Lower leg skin (tissue), 4 donors: ENCODE measurements around the gene TREM1. TPM values are rescaled to one million over a fixed set of nuclear protein-coding genes. Genes with fewer than 3 reads are reported as not detected.

Experiments
- DNase-seq, 2 donors: peaks; one replicate each; pipeline ENCODE4 v3.0.0-alpha.2; 2019; ENCODE audit warnings: low spot score in 2 of 2
- H3K4me3 ChIP-seq: fragments of 200-600 bp; sonication (generic); 2 replicates; pipeline ENCODE4 v1.5.1; 2017; ENCODE audit warnings: mild to moderate bottlenecking, low read depth; ENCODE audit not compliant: poor library complexity, severe bottlenecking
- POLR2A ChIP-seq, 2 donors: fragments of 450-650 bp; IDR thresholded peaks; one replicate each; pipeline ENCODE4 v1.6.1; 2016 to 2017; ENCODE audit warnings: antibody characterized with exemption in 2 of 2, mild to moderate bottlenecking in 1 of 2, moderate library complexity in 1 of 2
- WGBS, 2 donors: methylation state at CpG; one replicate each; pipeline ENCODE4 v1.1.5; 2018; 5-methylcytosine and 5-hydroxymethylcytosine counted together
- intact Hi-C: fragments of 100-400 bp; cut with DNase I; formaldehyde crosslinking; loops from one replicate; pipeline ENCODE4 v1.15.0; 2023; ENCODE audit warnings: low total_unique reads
- total RNA-seq, 4 donors: library from RNA; depleted of rRNA; stranded (reverse); fragments of >200 nt; gene quantifications; one replicate each; pipeline ENCODE4 v1.1.0, GENCODE V29; 2016
- TF ChIP-seq, protein P1 (sequence below), 3 donors: fragments of 450-650 bp; IDR thresholded peaks; one replicate each; pipeline ENCODE4 v1.5.1; 2016; ENCODE audit warnings: antibody characterized with exemption in 3 of 3, mild to moderate bottlenecking in 3 of 3, moderate library complexity in 2 of 3

TREM1 gene
- total RNA-seq, result under 1 TPM in 2 of 4 donors, not detected in 2; 0.49 to 0.83 TPM

DNA sequence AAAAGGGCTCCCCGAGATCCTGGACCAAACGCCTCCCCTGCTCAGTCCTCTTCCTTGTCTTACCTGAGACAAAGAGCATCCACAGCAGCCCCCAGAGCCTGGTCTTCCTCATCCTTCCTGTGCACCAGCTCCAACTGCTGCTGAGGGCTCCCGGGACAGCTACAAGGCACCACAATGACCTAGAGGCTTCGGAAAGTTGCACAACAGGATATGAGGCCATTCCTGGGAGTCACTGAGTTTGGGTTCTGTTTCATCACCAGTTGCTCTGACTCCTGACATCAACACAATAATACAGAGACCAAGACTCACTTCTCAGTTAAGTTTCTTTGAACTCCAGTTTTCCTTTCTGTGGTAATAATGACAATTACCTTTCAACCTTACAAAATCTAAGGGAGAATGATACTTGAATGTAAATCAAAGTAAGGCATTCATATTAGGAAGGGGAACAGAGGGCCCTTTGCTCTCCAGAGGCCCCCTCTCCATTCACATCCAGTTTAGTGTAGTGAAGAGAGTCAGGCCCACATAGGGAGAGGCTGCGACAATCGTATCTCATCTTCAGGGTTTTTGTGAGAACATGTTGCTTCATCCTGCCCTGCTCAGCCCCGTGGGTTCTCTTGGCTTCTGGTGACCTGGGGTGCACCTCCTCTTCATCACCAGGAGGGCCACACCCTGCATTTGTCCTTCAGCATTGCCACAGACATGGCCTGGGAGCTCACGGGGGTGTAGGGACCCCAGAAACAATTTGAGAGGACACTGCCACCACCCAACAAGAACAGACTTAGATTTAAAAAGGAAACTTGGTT, at the start of gene TREM1:
Gene TREM1, minus strand, starts transcription at position 139 of the 803 bp plus-strand sequence. Its CDS starts 27 bp downstream, at position 112.
- WGBS, 2 donors, result 70 to 73% methylated on average over 8 of the region's 8 CpGs
- no peak within 1 kb of the TSS for H3K4me3 ChIP-seq
- DNase-seq, result peak in 1 of 2 donors; percentile 44
- no peak for TF ChIP-seq POLR2A (IDR thresholded peaks at IDR 0.05)
- TF ChIP-seq, protein P1, sequence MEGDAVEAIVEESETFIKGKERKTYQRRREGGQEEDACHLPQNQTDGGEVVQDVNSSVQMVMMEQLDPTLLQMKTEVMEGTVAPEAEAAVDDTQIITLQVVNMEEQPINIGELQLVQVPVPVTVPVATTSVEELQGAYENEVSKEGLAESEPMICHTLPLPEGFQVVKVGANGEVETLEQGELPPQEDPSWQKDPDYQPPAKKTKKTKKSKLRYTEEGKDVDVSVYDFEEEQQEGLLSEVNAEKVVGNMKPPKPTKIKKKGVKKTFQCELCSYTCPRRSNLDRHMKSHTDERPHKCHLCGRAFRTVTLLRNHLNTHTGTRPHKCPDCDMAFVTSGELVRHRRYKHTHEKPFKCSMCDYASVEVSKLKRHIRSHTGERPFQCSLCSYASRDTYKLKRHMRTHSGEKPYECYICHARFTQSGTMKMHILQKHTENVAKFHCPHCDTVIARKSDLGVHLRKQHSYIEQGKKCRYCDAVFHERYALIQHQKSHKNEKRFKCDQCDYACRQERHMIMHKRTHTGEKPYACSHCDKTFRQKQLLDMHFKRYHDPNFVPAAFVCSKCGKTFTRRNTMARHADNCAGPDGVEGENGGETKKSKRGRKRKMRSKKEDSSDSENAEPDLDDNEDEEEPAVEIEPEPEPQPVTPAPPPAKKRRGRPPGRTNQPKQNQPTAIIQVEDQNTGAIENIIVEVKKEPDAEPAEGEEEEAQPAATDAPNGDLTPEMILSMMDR (IDR thresholded peaks at IDR 0.05), result no peak
- intact Hi-C loops, result no loop called here

DNA sequence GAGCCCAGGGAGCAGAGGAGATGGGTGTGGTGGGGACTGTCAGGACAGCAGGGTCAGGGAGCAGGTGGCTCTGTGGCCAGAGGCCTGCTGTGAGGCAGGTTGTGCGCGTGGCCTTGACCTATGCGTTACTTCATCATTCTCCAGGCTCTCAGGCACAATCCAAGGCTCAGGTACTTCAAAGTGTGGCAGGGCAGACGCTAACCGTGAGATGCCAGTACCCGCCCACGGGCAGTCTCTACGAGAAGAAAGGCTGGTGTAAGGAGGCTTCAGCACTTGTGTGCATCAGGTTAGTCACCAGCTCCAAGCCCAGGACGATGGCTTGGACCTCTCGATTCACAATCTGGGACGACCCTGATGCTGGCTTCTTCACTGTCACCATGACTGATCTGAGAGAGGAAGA, 49.5 kb upstream of the TREM1 start:
- no peak overlapping the region for H3K4me3 ChIP-seq
- intact Hi-C loops, result no loop called here
- WGBS, 2 donors, result 83% methylated on average over 10 to 11 of the region's 11 CpGs
- DNase-seq, result no peak
- no peak for TF ChIP-seq POLR2A (IDR thresholded peaks at IDR 0.05)
- TF ChIP-seq, protein P1 (IDR thresholded peaks at IDR 0.05), result no peak

DNA sequence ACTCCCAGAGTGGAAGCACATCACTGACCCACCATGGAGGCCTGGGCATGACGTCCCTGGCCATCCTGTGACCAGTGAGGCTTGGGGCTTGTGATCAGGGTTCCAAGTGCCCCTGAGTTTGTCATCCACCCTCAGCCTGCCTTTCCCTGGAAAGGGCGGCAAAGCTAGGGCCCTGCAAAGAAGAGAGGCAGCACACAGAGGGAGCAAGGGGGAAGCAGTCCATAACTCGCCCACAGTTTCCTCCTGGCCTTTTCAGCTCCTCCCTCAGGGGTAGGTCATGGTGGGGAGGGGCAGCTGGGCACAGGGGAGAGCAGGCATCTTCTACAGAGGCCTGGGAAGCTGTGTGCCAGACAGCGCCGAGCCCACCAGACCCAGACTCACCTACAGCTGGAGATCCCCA, 48.8 kb upstream of the TREM1 start, which contains the start of gene NCR2:
Gene NCR2, plus strand, starts transcription at position 313 of the 400 bp plus-strand sequence. CDS start 269 bp downstream, outside the sequence.
- no peak within 1 kb of the TSS for H3K4me3 ChIP-seq
- intact Hi-C loops, result no loop called here
- TF ChIP-seq, protein P1 (IDR thresholded peaks at IDR 0.05), result no peak
- TF ChIP-seq POLR2A (IDR thresholded peaks at IDR 0.05), result no peak
- 89% methylated on average over 5 of the region's 5 CpGs for WGBS, 2 donors
- no peak for DNase-seq

DNA sequence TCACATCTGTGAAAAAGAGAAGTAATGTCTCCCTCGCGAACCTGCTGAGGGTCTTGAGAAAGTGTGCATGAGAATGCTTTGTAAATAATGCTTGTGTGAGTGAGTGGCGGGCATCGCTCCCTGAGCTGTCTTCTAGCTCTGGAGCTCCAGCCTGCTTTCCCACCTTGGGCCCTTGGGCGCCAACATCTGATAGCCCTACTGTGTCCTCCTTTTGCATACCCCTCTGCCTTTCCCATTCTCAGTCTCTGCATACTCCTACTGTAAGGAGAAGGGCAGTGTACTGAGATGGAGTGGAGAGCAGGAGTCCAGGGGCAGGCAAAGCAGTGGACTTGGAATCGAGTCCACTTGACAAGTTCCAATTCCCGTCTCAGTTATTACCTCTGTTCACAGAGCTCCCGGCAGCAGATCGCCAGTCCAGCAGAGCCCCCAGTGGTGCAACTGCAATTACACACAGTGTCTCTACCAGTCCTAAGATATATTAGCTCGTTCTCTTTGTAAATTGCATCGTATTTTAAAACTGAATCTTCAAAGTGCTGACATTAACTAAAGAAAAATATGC, 48.1 kb upstream of the TREM1 start:
- TF ChIP-seq, protein P1 (IDR thresholded peaks at IDR 0.05), result no peak
- no peak for TF ChIP-seq POLR2A (IDR thresholded peaks at IDR 0.05)
- DNase-seq, result no peak
- 59 to 64% methylated on average over 11 of the region's 11 CpGs for WGBS, 2 donors
- intact Hi-C loops, result no loop called here
- no peak overlapping the region for H3K4me3 ChIP-seq

DNA sequence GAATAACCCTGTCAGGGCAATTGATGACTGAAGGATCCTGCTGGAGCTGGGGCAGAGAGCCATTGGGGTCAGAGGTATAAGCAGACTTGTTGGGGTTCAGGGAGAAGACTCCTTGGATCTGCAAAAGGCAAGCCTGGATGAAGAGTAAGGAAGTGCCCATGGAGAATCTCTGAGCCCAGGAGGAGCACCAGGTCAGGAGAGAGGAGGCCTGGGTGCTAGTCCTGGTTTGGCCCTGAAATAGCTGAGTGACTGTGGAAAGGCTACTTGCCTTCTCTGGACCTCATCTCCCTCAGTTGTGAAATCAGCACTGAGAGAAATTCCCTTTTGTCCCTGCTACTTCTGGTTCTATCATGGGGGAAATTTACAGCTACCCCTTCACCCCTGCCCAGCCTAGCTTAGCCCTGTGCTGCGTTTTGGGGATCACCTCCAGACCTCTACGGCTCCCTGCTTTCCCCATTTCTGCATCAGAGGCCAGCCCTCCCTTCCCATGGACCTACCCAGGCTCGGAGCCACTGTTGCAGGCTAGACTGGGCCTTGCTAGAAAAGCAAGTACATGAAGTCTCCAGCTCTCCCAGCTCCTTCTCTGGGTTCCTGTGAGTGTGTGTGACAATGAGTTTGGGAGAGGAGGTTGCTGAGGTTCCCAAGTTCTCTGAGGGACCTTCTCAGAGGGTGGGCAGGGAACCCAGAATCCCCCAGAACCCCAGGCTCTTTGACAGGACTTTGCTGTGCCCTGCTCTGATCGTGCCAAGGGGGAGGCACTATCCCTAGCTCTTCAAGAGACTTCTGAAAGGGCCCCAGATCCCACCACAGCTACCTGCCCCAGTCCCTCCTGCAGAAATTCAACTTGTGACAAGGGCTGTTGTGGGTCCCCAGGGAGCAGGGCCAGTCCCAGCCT, 46.6 kb upstream of the TREM1 start:
- no peak overlapping the region for H3K4me3 ChIP-seq
- TF ChIP-seq POLR2A (IDR thresholded peaks at IDR 0.05), result no peak
- TF ChIP-seq, protein P1 (IDR thresholded peaks at IDR 0.05), result no peak
- no peak for DNase-seq
- intact Hi-C loops, result no loop called here
- 74 to 85% methylated on average over 4 of the region's 4 CpGs for WGBS, 2 donors
